Measurements from ENCODE around the gene STX7.

The STX7 gene

GRCh38 chr6:132411296-132411695 lies 101.6 kb downstream of the STX7 start:
- no peak for DNase-seq (ENCODE audit: low read depth, low spot score)
- ChIA-PET POLR2A (no interaction called here), CTCF (no interaction called here)
- H3K4me3 ChIP-seq (ENCODE audit: low read depth, low read length): no peak overlapping the region
- TF ChIP-seq, protein P1, sequence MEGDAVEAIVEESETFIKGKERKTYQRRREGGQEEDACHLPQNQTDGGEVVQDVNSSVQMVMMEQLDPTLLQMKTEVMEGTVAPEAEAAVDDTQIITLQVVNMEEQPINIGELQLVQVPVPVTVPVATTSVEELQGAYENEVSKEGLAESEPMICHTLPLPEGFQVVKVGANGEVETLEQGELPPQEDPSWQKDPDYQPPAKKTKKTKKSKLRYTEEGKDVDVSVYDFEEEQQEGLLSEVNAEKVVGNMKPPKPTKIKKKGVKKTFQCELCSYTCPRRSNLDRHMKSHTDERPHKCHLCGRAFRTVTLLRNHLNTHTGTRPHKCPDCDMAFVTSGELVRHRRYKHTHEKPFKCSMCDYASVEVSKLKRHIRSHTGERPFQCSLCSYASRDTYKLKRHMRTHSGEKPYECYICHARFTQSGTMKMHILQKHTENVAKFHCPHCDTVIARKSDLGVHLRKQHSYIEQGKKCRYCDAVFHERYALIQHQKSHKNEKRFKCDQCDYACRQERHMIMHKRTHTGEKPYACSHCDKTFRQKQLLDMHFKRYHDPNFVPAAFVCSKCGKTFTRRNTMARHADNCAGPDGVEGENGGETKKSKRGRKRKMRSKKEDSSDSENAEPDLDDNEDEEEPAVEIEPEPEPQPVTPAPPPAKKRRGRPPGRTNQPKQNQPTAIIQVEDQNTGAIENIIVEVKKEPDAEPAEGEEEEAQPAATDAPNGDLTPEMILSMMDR (IDR thresholded peaks at IDR 0.05; ENCODE audit: insufficient read depth, low read length, missing control alignments): no peak

DNA sequence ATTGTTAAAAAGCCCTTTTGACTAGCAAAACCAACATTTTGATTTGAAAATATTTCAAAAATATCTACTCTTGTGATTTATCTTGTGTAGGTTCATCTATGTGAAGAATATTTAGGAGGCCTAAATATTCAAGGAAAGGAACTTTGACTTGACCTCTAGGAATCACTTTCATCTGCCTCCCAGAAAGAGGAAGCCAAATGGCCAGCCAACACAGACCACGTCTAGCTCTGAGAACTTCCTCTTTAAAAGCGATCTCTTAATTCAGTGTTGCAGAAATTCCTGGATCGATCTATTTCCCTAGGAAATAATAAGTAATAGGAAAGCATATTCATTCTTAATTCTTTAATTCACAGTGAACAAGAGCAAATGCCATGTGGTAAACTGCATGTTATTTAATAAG lies 102.1 kb downstream of the STX7 start:
- ChIA-PET CTCF (no interaction called here), POLR2A (no interaction called here)
- TF ChIP-seq, protein P1 (IDR thresholded peaks at IDR 0.05; ENCODE audit: insufficient read depth, low read length, missing control alignments): no peak
- DNase-seq (ENCODE audit: low read depth, low spot score): no peak
- H3K4me3 ChIP-seq (ENCODE audit: low read depth, low read length): no peak overlapping the region

- POLR2A ChIA-PET: no interaction called here
- CTCF ChIA-PET: interaction anchor here (1.0 to 2.7 kb wide), 3 partner anchors 8 to 126 kb away, joined by 3 to 11 read pairs (median 3); no protein-coding TSS in a partner anchor
- no peak overlapping the region for H3K4me3 ChIP-seq (ENCODE audit: low read depth, low read length)
- TF ChIP-seq, protein P1 (IDR thresholded peaks at IDR 0.05; ENCODE audit: insufficient read depth, low read length, missing control alignments): no peak
- DNase-seq (ENCODE audit: low read depth, low spot score): no peak
Measured at GRCh38 chr6:132405143-132405915, 107.6 kb downstream of the STX7 start.

- CTCF ChIA-PET: interaction anchor here (1.0 to 2.7 kb wide), 3 partner anchors 9 to 125 kb away, joined by 3 to 11 read pairs (median 3); no protein-coding TSS in a partner anchor
- H3K4me3 ChIP-seq (ENCODE audit: low read depth, low read length): no peak overlapping the region
- no peak for DNase-seq (ENCODE audit: low read depth, low spot score)
- TF ChIP-seq, protein P1 (IDR thresholded peaks at IDR 0.05; ENCODE audit: insufficient read depth, low read length, missing control alignments): no peak
- POLR2A ChIA-PET: no interaction called here
Measured at GRCh38 chr6:132404736-132405135, 108.2 kb downstream of the STX7 start.

DNA sequence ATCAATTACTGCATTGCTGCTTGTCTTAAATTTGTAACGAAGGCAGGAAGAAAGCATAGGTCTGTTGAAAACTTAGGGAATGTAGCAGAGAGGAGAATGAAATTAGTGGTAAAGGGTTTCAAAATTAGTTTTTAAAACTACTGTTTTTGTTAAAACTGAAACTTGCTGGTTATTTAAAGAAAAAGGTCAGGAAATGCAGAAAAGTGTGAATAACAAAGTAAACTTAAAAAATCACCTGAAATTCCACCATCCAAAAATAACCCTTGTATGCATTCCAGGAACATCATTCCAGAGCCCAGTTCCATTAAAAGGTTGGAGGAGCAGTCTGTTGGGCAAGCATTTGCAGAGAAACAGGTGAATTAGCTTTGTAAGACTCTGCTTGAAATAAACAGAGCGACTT lies 108.6 kb downstream of the STX7 start:
- POLR2A ChIA-PET: no interaction called here
- CTCF ChIA-PET: interaction anchor here (1.0 to 2.7 kb wide), 3 partner anchors 9 to 125 kb away, joined by 3 to 11 read pairs (median 3); no protein-coding TSS in a partner anchor

More for the DNA sequence above, 108.6 kb downstream of the STX7 start:
- no peak overlapping the region for H3K4me3 ChIP-seq (ENCODE audit: low read depth, low read length)
- no peak for DNase-seq (ENCODE audit: low read depth, low spot score)
- TF ChIP-seq, protein P1 (IDR thresholded peaks at IDR 0.05; ENCODE audit: insufficient read depth, low read length, missing control alignments): no peak

Data from AG04449 (cell line).